A673 (cell line): ENCODE measurements around the gene TSHZ1. TPM values are rescaled to one million over a fixed set of nuclear protein-coding genes. Genes with fewer than 3 reads are reported as not detected.

ENCODE experiments used
- BruUV-seq: library from RNA; stranded (reverse); fragments of 400-500 nt; replicated peaks from 2 replicates; lab custom pipeline; 2021; lab: Mats Ljungman, UMichigan
- CTCF ChIA-PET: fragments of 300-600 bp; sonication (Branson Sonifier 250); formaldehyde crosslinking; loops from one replicate; lab custom pipeline; 2022; ENCODE audit warnings: antibody characterized with exemption; lab: Charles Lee
- POLR2A ChIA-PET: fragments of 300-600 bp; sonication (Branson Sonifier 250); formaldehyde crosslinking; loops from one replicate; lab custom pipeline; 2022; ENCODE audit warnings: antibody characterized with exemption; ENCODE audit not compliant: low non-redundant PET; lab: Charles Lee
- DNase-seq: peaks from one replicate; pipeline ENCODE4 v3.0.0-alpha.2; 2015; ENCODE audit warnings: low spot score
- H3K27ac ChIP-seq: fragments of 200-600 bp; sonication (generic); 2 replicates; pipeline ENCODE4 v1.5.1; 2016; ENCODE audit warnings: mixed run types, low read depth, mild to moderate bottlenecking, mixed read lengths, antibody characterized with exemption, low read length; ENCODE audit not compliant: poor library complexity, severe bottlenecking
- H3K27me3 ChIP-seq: fragments of 200-600 bp; sonication (generic); replicated peaks from 2 replicates; pipeline ENCODE4 v1.6.1; 2017; ENCODE audit warnings: mixed run types, low read depth, mild to moderate bottlenecking, mixed read lengths, antibody characterized with exemption, low read length; ENCODE audit not compliant: insufficient read depth, poor library complexity
- H3K36me3 ChIP-seq: fragments of 200-600 bp; sonication (generic); 2 replicates; pipeline ENCODE4 v1.6.1; 2016; ENCODE audit warnings: mixed run types, mild to moderate bottlenecking, mixed read lengths, antibody characterized with exemption, low read length; ENCODE audit not compliant: insufficient read depth, poor library complexity, severe bottlenecking
- H3K4me1 ChIP-seq: fragments of 200-600 bp; sonication (generic); 2 replicates; pipeline ENCODE4 v1.6.1; 2017; ENCODE audit warnings: mixed run types, mild to moderate bottlenecking, mixed read lengths, antibody characterized with exemption, low read length; ENCODE audit not compliant: insufficient read depth, poor library complexity, severe bottlenecking
- H3K4me3 ChIP-seq: fragments of 200-600 bp; sonication (generic); 2 replicates; pipeline ENCODE4 v1.5.1; 2016; ENCODE audit warnings: low read depth, mixed run types, mild to moderate bottlenecking, mixed read lengths, low read length; ENCODE audit not compliant: poor library complexity, severe bottlenecking
- H3K9me3 ChIP-seq: fragments of 200-600 bp; sonication (generic); 2 replicates; pipeline ENCODE4 v1.6.1; 2016; ENCODE audit warnings: mixed run types, low read depth, mild to moderate bottlenecking, mixed read lengths, antibody characterized with exemption, low read length; ENCODE audit not compliant: poor library complexity, severe bottlenecking
- EZH2 ChIP-seq: fragments of 200-600 bp; sonication (generic); IDR thresholded peaks from 2 replicates; pipeline ENCODE4 v1.6.1; 2017; ENCODE audit warnings: borderline replicate concordance, low read depth, mild to moderate bottlenecking, mixed read lengths, antibody characterized with exemption, low read length; ENCODE audit not compliant: poor library complexity, severe bottlenecking
- intact Hi-C: fragments of 100-400 bp; cut with micrococcal nuclease; formaldehyde crosslinking; loops from one replicate; pipeline ENCODE4 v1.10.0; 2022; ENCODE audit not compliant: unreplicated experiment
- total RNA-seq: library from RNA; stranded (reverse); gene quantifications from 2 replicates; pipeline ENCODE4 v1.2.3, GENCODE V29; 2021
- TF ChIP-seq, protein P1 (sequence below): fragments of 300-800, 200-600 bp; sonication (generic); conservative IDR thresholded peaks from 2 replicates; pipeline ENCODE4 v1.5.1; 2017; ENCODE audit warnings: low read depth, mild to moderate bottlenecking, antibody characterized with exemption, low read length, moderate library complexity, mixed read lengths

TSHZ1 gene
- total RNA-seq, 1 experiment from 2014 or later: 1.8 TPM

DNA sequence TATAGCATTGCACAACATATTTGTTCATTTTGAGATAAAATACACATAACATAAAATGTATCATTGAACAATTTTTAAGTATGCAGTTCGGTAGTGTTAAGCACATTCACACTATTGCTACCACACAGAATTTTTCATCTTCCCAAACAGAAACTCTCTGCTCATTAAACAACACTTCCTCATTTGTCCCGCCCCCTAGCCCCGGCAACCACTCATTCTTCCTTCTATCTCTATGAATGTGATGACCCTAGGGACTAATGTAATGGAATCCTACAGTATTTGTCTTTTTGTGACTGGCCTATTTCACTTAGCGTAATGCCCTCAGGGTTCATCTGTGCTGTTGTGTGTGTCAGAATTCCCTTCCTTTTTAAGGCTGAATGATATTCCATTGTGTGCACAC is 95.4 kb downstream of the TSHZ1 start:
- TF ChIP-seq, protein P1, sequence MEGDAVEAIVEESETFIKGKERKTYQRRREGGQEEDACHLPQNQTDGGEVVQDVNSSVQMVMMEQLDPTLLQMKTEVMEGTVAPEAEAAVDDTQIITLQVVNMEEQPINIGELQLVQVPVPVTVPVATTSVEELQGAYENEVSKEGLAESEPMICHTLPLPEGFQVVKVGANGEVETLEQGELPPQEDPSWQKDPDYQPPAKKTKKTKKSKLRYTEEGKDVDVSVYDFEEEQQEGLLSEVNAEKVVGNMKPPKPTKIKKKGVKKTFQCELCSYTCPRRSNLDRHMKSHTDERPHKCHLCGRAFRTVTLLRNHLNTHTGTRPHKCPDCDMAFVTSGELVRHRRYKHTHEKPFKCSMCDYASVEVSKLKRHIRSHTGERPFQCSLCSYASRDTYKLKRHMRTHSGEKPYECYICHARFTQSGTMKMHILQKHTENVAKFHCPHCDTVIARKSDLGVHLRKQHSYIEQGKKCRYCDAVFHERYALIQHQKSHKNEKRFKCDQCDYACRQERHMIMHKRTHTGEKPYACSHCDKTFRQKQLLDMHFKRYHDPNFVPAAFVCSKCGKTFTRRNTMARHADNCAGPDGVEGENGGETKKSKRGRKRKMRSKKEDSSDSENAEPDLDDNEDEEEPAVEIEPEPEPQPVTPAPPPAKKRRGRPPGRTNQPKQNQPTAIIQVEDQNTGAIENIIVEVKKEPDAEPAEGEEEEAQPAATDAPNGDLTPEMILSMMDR: no peak
- TF ChIP-seq EZH2: no peak
- no peaks in the 10 kb centered on the region for H3K9me3 ChIP-seq
- no peak for DNase-seq
- intact Hi-C loops: no loop called here
- H3K4me3 ChIP-seq: no peak overlapping the region
- CTCF ChIA-PET: no interaction called here
- no peaks in the 10 kb centered on the region for H3K36me3 ChIP-seq
- no peak overlapping the region for H3K27ac ChIP-seq
- H3K27me3 ChIP-seq: no peaks in the 10 kb centered on the region
- BruUV-seq: no TSS peak
- POLR2A ChIA-PET: no interaction called here
- H3K4me1 ChIP-seq: no peaks in the 10 kb centered on the region

DNA sequence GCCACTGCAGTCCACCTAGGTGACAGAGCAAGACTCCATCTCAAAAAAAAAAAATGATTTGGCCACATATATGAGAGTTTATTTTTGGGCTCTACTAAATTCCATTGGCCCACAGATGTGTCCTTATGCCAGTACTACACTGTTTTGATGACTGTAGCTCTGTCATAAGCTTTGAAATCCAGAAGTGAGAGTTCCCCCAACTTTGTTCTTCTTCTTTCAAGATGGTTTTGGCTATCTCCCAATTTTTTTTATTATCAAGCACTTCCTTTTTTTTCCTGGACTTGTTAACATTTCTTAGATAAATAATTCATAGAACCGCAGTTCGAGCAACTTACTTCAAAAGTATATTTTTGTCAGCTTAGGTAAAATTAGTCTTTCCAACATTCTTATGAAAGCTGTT is 96.9 kb downstream of the TSHZ1 start:
- H3K27me3 ChIP-seq: no peaks in the 10 kb centered on the region
- no peaks in the 10 kb centered on the region for H3K36me3 ChIP-seq
- TF ChIP-seq, protein P1: no peak
- no peak for TF ChIP-seq EZH2
- H3K4me3 ChIP-seq: no peak overlapping the region
- BruUV-seq: no TSS peak
- no peak overlapping the region for H3K27ac ChIP-seq
- intact Hi-C loops: no loop called here
- ChIA-PET CTCF (no interaction called here), POLR2A (no interaction called here)
- no peaks in the 10 kb centered on the region for H3K9me3 ChIP-seq
- H3K4me1 ChIP-seq: no peaks in the 10 kb centered on the region
- DNase-seq: no peak

DNA sequence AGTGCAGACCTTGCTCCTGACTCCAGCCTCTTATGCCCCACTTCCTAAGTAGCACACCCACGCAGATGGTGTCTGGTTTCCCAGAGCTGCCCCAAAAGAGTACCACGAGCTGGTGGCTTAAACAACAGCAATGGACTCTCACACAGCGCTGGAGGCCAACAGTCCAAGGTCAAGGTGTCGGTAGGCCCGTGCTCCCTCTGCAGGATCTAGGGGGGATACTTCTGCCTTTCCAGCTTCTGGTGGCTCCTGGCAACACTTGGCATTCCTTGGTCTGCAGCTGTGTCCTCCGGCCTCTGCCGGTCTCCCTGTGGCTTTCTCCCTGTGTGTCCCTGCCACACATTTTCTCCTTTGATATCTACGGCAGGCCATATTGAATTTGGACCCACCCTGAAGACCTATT is 99.0 kb downstream of the TSHZ1 start:
- Histone ChIP-seq H3K9me3 (no peaks in the 10 kb centered on the region), H3K27me3 (no peaks in the 10 kb centered on the region), H3K4me1 (no peaks in the 10 kb centered on the region), H3K27ac (no peak overlapping the region), H3K4me3 (no peak overlapping the region), H3K36me3 (no peaks in the 10 kb centered on the region)
- BruUV-seq: no TSS peak
- POLR2A ChIA-PET: no interaction called here
- DNase-seq: no peak
- TF ChIP-seq, protein P1: no peak
- TF ChIP-seq EZH2: no peak
- intact Hi-C loops: no loop called here
- CTCF ChIA-PET: no interaction called here
